Neural cell (in vitro differentiated cells): ENCODE data around the gene TIMM44. TPM values are rescaled to one million over a fixed set of nuclear protein-coding genes. Genes with fewer than 3 reads are reported as not detected.

Experiments
- H2AFZ ChIP-seq: fragments of 200-600, 300-800 bp; sonication (generic), shearing (Covaris generic); 2 replicates; pipeline ENCODE4 v1.6.0; 2014; ENCODE audit warnings: low read depth, mild to moderate bottlenecking, antibody characterized with exemption, low read length, moderate library complexity
- H3F3A ChIP-seq: fragments of 200-600 bp; shearing (Covaris generic); 2 replicates; pipeline ENCODE4 v1.6.1; 2016; ENCODE audit warnings: mild to moderate bottlenecking, moderate library complexity, mixed read lengths, antibody characterized with exemption, low read length; ENCODE audit not compliant: insufficient read depth, poor library complexity, severe bottlenecking
- H3K27ac ChIP-seq: fragments of 200-600, 300-800 bp; sonication (generic), shearing (Covaris generic); 2 replicates; pipeline ENCODE4 v1.5.1; 2014; ENCODE audit warnings: mild to moderate bottlenecking, low read length, moderate library complexity
- H3K27me3 ChIP-seq: fragments of 300-800, 200-600 bp; sonication (generic), shearing (Covaris generic); 2 replicates; pipeline ENCODE4 v1.6.0; 2014; ENCODE audit warnings: mild to moderate bottlenecking, low read depth, low read length, moderate library complexity; ENCODE audit not compliant: insufficient read depth
- H3K36me3 ChIP-seq: fragments of 300-800, 200-600 bp; sonication (generic), shearing (Covaris generic); 2 replicates; pipeline ENCODE4 v1.5.1; 2014; ENCODE audit warnings: mild to moderate bottlenecking, antibody characterized with exemption, low read length, moderate library complexity; ENCODE audit not compliant: insufficient read depth
- H3K4me2 ChIP-seq: fragments of 300-800, 200-600 bp; sonication (generic), shearing (Covaris generic); 2 replicates; pipeline ENCODE4 v1.6.0; 2014; ENCODE audit warnings: mild to moderate bottlenecking, low read length
- H3K4me3 ChIP-seq: fragments of 300-800, 200-600 bp; sonication (generic), shearing (Covaris generic); 2 replicates; pipeline ENCODE4 v1.5.1; 2014; ENCODE audit warnings: mild to moderate bottlenecking, low read length, moderate library complexity
- H3K79me2 ChIP-seq: fragments of 200-600 bp; shearing (Covaris generic); replicated peaks from 2 replicates; pipeline ENCODE4 v1.6.0; 2014; ENCODE audit warnings: mild to moderate bottlenecking, low read length, moderate library complexity; ENCODE audit not compliant: insufficient read depth
- H3K9ac ChIP-seq: fragments of 300-800, 200-600 bp; sonication (generic), shearing (Covaris generic); 2 replicates; pipeline ENCODE4 v1.6.1; 2016; ENCODE audit warnings: mild to moderate bottlenecking, low read length, mixed read lengths
- H3K9me2 ChIP-seq: fragments of 200-600 bp; shearing (Covaris generic); 2 replicates; pipeline ENCODE4 v1.6.1; 2016; ENCODE audit warnings: mild to moderate bottlenecking, low read length, mixed read lengths; ENCODE audit not compliant: insufficient read depth
- H3K9me3 ChIP-seq: fragments of 200-600, 300-800 bp; sonication (generic), shearing (Covaris generic); 2 replicates; pipeline ENCODE4 v1.6.1; 2016; ENCODE audit warnings: mild to moderate bottlenecking, mixed run types, low read length, moderate library complexity, mixed read lengths
- H4K20me1 ChIP-seq: fragments of 200-600 bp; shearing (Covaris generic); 2 replicates; pipeline ENCODE4 v1.6.1; 2016; ENCODE audit warnings: mild to moderate bottlenecking, mixed run types; ENCODE audit not compliant: insufficient read depth
- CTCF ChIP-seq: fragments of 450-650 bp; IDR thresholded peaks from 2 replicates; pipeline ENCODE4 v1.5.1; 2014; ENCODE audit warnings: antibody characterized with exemption, mild to moderate bottlenecking, moderate library complexity; ENCODE audit not compliant: poor library complexity, severe bottlenecking
- EP300 ChIP-seq: fragments of 450-650 bp; conservative IDR thresholded peaks from 2 replicates; pipeline ENCODE4 v1.6.1; 2014; ENCODE audit warnings: antibody characterized with exemption, mild to moderate bottlenecking, moderate library complexity; ENCODE audit not compliant: poor library complexity, severe bottlenecking
- EZH2 ChIP-seq: fragments of 200-600, 300-800 bp; shearing (Covaris generic), sonication (generic); IDR thresholded peaks from 2 replicates; pipeline ENCODE4 v1.6.1; 2014; ENCODE audit warnings: antibody characterized with exemption, low read length, borderline replicate concordance, mild to moderate bottlenecking; ENCODE audit not compliant: insufficient read depth, poor library complexity, severe bottlenecking
- MXI1 ChIP-seq: fragments of 450-650 bp; conservative IDR thresholded peaks from 2 replicates; pipeline ENCODE4 v1.6.1; 2014; ENCODE audit warnings: antibody characterized with exemption, mild to moderate bottlenecking; ENCODE audit not compliant: poor library complexity, severe bottlenecking
- POLR2AphosphoS5 ChIP-seq: IDR thresholded peaks from 2 replicates; pipeline ENCODE4 v1.6.1; 2012
- RAD21 ChIP-seq: fragments of 450-650 bp; conservative IDR thresholded peaks from 2 replicates; pipeline ENCODE4 v1.6.1; 2014; ENCODE audit warnings: antibody characterized with exemption, mild to moderate bottlenecking, moderate library complexity
- SMC3 ChIP-seq: fragments of 450-650 bp; conservative IDR thresholded peaks from 2 replicates; pipeline ENCODE4 v1.6.1; 2014; ENCODE audit warnings: antibody characterized with exemption, mild to moderate bottlenecking, moderate library complexity; ENCODE audit not compliant: poor library complexity
- TAF1 ChIP-seq: IDR thresholded peaks from 2 replicates; pipeline ENCODE4 v1.6.1; 2012; ENCODE audit warnings: low read depth
- polyA plus RNA-seq: library from polyadenylated mRNA; depleted of rRNA; stranded (reverse); fragments of >200 nt; gene quantifications from 2 replicates; pipeline ENCODE4 v1.2.3, GENCODE V29; 2014
- TF ChIP-seq, protein P1 (sequence below): IDR thresholded peaks from 2 replicates; pipeline ENCODE4 v1.6.1; 2012; ENCODE audit warnings: borderline replicate concordance

The TIMM44 gene
- polyA plus RNA-seq, 1 donor from 2014 or later = 48.3 TPM

DNA sequence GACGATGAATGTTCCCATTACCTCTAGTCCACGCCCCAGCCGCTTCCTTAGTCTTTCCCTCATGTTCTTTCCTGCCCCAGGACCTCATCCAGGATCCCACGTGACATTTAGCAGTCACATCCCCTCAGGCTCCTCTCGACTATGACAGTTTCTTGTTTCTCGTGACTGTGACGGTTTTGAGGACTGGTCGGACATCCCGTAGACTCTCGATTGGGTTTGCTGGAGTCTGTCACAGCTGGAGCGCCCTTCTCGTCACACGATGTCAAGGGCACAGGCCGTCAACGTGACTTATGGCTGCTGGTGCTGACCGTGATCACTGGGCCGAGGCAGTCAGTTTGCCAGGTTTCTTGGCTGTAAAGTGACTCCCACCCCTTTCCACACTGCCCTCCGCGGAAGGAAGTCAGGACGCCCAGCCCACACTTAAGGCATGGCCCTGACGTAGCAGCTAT is 39.2 kb upstream of the TIMM44 start:
- no peak overlapping the region for H2AFZ ChIP-seq
- H4K20me1 ChIP-seq = no peaks in the 10 kb centered on the region
- no peaks in the 10 kb centered on the region for H3K9me2 ChIP-seq
- no peaks in the 10 kb centered on the region for H3K27me3 ChIP-seq
- no peaks in the 10 kb centered on the region for H3K36me3 ChIP-seq
- H3K27ac ChIP-seq = no peak overlapping the region
- H3K9ac ChIP-seq = no peak overlapping the region
- H3K4me2 ChIP-seq = no peak overlapping the region
- no peak overlapping the region for H3K4me3 ChIP-seq
- H3F3A ChIP-seq = no peaks in the 10 kb centered on the region
- peaks cover 5% of the 10 kb centered on the region for H3K79me2 ChIP-seq
- TF ChIP-seq RAD21 (no peak), CTCF (no peak), MXI1 (no peak), SMC3 (no peak), EZH2 (no peak), POLR2AphosphoS5 (no peak)
- no peaks in the 10 kb centered on the region for H3K9me3 ChIP-seq

GRCh38 chr19:7982103-7982502 is 38.6 kb upstream of the TIMM44 start:
- no peaks in the 10 kb centered on the region for H3K27me3 ChIP-seq
- H3K36me3 ChIP-seq = no peaks in the 10 kb centered on the region
- H3K9me3 ChIP-seq = no peaks in the 10 kb centered on the region
- no peak overlapping the region for H2AFZ ChIP-seq
- no peaks in the 10 kb centered on the region for H4K20me1 ChIP-seq
- H3K4me2 ChIP-seq = no peak overlapping the region
- TF ChIP-seq TAF1 = no peak
- no peak overlapping the region for H3K27ac ChIP-seq
- H3K9ac ChIP-seq = no peak overlapping the region
- H3F3A ChIP-seq = no peaks in the 10 kb centered on the region
- no peaks in the 10 kb centered on the region for H3K9me2 ChIP-seq
- no peak overlapping the region for H3K4me3 ChIP-seq
- peaks cover 3% of the 10 kb centered on the region for H3K79me2 ChIP-seq

- H3K27me3 ChIP-seq = no peaks in the 10 kb centered on the region
- H3K79me2 ChIP-seq = peaks cover 3% of the 10 kb centered on the region
- H2AFZ ChIP-seq = no peak overlapping the region
- no peaks in the 10 kb centered on the region for H3K9me3 ChIP-seq
- no peak overlapping the region for H3K4me2 ChIP-seq
- no peak overlapping the region for H3K9ac ChIP-seq
- H3K4me3 ChIP-seq = no peak overlapping the region
- no peaks in the 10 kb centered on the region for H3F3A ChIP-seq
- H4K20me1 ChIP-seq = no peaks in the 10 kb centered on the region
- TF ChIP-seq EP300 = no peak
- no peaks in the 10 kb centered on the region for H3K9me2 ChIP-seq
- no peaks in the 10 kb centered on the region for H3K36me3 ChIP-seq
- no peak overlapping the region for H3K27ac ChIP-seq
These were observed 38.2 kb upstream of the TIMM44 start for GRCh38 chr19:7981661-7982060.

DNA sequence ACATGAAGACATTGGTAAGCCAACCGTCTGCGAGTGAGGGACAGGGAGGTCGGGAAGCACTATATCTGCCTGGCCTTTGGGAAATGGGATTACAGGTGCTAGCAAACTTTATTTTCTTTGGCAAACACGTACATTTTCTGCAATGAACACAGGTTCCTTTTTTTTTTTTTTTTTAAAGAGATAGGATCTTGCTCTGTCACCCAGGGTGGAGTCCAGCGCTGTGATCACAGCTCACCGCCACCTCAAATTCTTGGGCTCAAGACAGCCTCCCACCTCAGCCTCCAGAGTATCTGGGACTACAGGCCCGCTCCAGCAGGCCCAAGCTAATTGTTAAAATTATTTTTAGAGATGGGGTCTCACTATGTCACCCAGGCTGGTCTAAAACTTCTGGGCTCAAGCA is 37.7 kb upstream of the TIMM44 start:
- Histone ChIP-seq H3K79me2 (peaks cover 3% of the 10 kb centered on the region), H3K9me3 (no peaks in the 10 kb centered on the region), H3K27me3 (no peaks in the 10 kb centered on the region), H3K4me2 (no peak overlapping the region), H3K36me3 (no peaks in the 10 kb centered on the region), H3K9ac (no peak overlapping the region), H4K20me1 (no peaks in the 10 kb centered on the region), H3K27ac (no peak overlapping the region), H3K9me2 (no peaks in the 10 kb centered on the region), H2AFZ (no peak overlapping the region), H3K4me3 (no peak overlapping the region), H3F3A (no peaks in the 10 kb centered on the region)
- TF ChIP-seq SMC3 (no peak), TAF1 (no peak), CTCF (no peak), POLR2AphosphoS5 (no peak), EZH2 (no peak), EP300 (no peak)
- TF ChIP-seq, protein P1, sequence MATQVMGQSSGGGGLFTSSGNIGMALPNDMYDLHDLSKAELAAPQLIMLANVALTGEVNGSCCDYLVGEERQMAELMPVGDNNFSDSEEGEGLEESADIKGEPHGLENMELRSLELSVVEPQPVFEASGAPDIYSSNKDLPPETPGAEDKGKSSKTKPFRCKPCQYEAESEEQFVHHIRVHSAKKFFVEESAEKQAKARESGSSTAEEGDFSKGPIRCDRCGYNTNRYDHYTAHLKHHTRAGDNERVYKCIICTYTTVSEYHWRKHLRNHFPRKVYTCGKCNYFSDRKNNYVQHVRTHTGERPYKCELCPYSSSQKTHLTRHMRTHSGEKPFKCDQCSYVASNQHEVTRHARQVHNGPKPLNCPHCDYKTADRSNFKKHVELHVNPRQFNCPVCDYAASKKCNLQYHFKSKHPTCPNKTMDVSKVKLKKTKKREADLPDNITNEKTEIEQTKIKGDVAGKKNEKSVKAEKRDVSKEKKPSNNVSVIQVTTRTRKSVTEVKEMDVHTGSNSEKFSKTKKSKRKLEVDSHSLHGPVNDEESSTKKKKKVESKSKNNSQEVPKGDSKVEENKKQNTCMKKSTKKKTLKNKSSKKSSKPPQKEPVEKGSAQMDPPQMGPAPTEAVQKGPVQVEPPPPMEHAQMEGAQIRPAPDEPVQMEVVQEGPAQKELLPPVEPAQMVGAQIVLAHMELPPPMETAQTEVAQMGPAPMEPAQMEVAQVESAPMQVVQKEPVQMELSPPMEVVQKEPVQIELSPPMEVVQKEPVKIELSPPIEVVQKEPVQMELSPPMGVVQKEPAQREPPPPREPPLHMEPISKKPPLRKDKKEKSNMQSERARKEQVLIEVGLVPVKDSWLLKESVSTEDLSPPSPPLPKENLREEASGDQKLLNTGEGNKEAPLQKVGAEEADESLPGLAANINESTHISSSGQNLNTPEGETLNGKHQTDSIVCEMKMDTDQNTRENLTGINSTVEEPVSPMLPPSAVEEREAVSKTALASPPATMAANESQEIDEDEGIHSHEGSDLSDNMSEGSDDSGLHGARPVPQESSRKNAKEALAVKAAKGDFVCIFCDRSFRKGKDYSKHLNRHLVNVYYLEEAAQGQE = no peak
